ENCODE data around the gene CEMIP. TPM values are rescaled to one million over a fixed set of nuclear protein-coding genes. Genes with fewer than 3 reads are reported as not detected.

The CEMIP gene
- total RNA-seq, 2 donors from 2014 or later = 2.2 TPM; not detected in 1

- peak overlapping the region; percentile 88 for H3K27ac ChIP-seq (ENCODE audit: low read depth, low read length)
- H3K36me3 Mint-ChIP-seq (ENCODE audit: low read depth) = peaks cover 23% of the 10 kb centered on the region
- no peaks in the 10 kb centered on the region for H3K9me3 Mint-ChIP-seq
- peaks cover 18% of the 10 kb centered on the region for H3K4me1 Mint-ChIP-seq
- 93 to 100% methylated on average over 2 to 6 of the region's 6 CpGs for WGBS, 2 experiments (ENCODE audit: insufficient coverage in 1 of 2, insufficient read length in 1 of 2)
- no peak overlapping the region for H3K4me3 ChIP-seq (ENCODE audit: low read length)
- no peaks in the 10 kb centered on the region for H3K27me3 ChIP-seq (ENCODE audit: control insufficient read depth, insufficient read depth, low read length, poor library complexity, severe bottlenecking)
- H3K4me3 Mint-ChIP-seq = no peak overlapping the region
- no peak overlapping the region for H3K27ac Mint-ChIP-seq
- H3K27me3 Mint-ChIP-seq (ENCODE audit: insufficient read depth) = no peaks in the 10 kb centered on the region
- no peaks in the 10 kb centered on the region for H3K9me3 ChIP-seq (ENCODE audit: control insufficient read depth, low read length)
- H3K9ac ChIP-seq (ENCODE audit: extremely low read depth, low read length, poor library complexity, severe bottlenecking) = no peak overlapping the region
- H3K4me1 ChIP-seq (ENCODE audit: control insufficient read depth, insufficient read depth, low read length) = no peaks in the 10 kb centered on the region
- H3K36me3 ChIP-seq (ENCODE audit: control insufficient read depth, insufficient read depth, low read length) = peaks cover 21% of the 10 kb centered on the region
- DNase-seq = no peak
- TF ChIP-seq CTCF (conservative IDR thresholded peaks at IDR 0.05) = no peak
Measured at GRCh38 chr15:80749589-80749988, 29.6 kb upstream of the CEMIP start.

- Histone ChIP-seq H3K4me1 (ENCODE audit: control insufficient read depth, insufficient read depth, low read length) (no peaks in the 10 kb centered on the region), H3K36me3 (ENCODE audit: control insufficient read depth, insufficient read depth, low read length) (peaks cover 23% of the 10 kb centered on the region), H3K9ac (ENCODE audit: extremely low read depth, low read length, poor library complexity, severe bottlenecking) (no peak overlapping the region), H3K9me3 (ENCODE audit: control insufficient read depth, low read length) (no peaks in the 10 kb centered on the region), H3K4me3 (ENCODE audit: low read length) (no peak overlapping the region), H3K27me3 (ENCODE audit: control insufficient read depth, insufficient read depth, low read length, poor library complexity, severe bottlenecking) (no peaks in the 10 kb centered on the region), H3K27ac (ENCODE audit: low read depth, low read length) (peak overlapping the region; percentile 88)
- no peak for TF ChIP-seq CTCF (conservative IDR thresholded peaks at IDR 0.05)
- H3K4me1 Mint-ChIP-seq = peaks cover 17% of the 10 kb centered on the region
- no peak overlapping the region for H3K27ac Mint-ChIP-seq
- DNase-seq = no peak
- no peaks in the 10 kb centered on the region for H3K9me3 Mint-ChIP-seq
- 74 to 95% methylated on average over 3 to 4 of the region's 4 CpGs for WGBS, 2 experiments (ENCODE audit: insufficient coverage in 1 of 2, insufficient read length in 1 of 2)
- H3K36me3 Mint-ChIP-seq (ENCODE audit: low read depth) = peaks cover 23% of the 10 kb centered on the region
- H3K27me3 Mint-ChIP-seq (ENCODE audit: insufficient read depth) = no peaks in the 10 kb centered on the region
- H3K4me3 Mint-ChIP-seq = no peak overlapping the region
Measured at GRCh38 chr15:80750575-80750974, 28.6 kb upstream of the CEMIP start.

GRCh38 chr15:80752204-80752603 is 27.0 kb upstream of the CEMIP start:
- 93% methylated on average over 3 of the region's 4 CpGs; no CpG with 5 or more reads in 1 of the 2 experiments for WGBS, 2 experiments (ENCODE audit: insufficient coverage in 1 of 2, insufficient read length in 1 of 2)
- no peak overlapping the region for H3K27ac Mint-ChIP-seq
- no peak overlapping the region for H3K4me3 Mint-ChIP-seq
- H3K27me3 Mint-ChIP-seq (ENCODE audit: insufficient read depth) = no peaks in the 10 kb centered on the region
- no peak overlapping the region for H3K9ac ChIP-seq (ENCODE audit: extremely low read depth, low read length, poor library complexity, severe bottlenecking)
- peaks cover 17% of the 10 kb centered on the region for H3K4me1 Mint-ChIP-seq
- peaks cover 23% of the 10 kb centered on the region for H3K36me3 ChIP-seq (ENCODE audit: control insufficient read depth, insufficient read depth, low read length)
- no peaks in the 10 kb centered on the region for H3K9me3 Mint-ChIP-seq
- no peak overlapping the region for H3K27ac ChIP-seq (ENCODE audit: low read depth, low read length)
- DNase-seq = no peak
- H3K9me3 ChIP-seq (ENCODE audit: control insufficient read depth, low read length) = no peaks in the 10 kb centered on the region
- TF ChIP-seq CTCF (conservative IDR thresholded peaks at IDR 0.05) = no peak
- no peaks in the 10 kb centered on the region for H3K4me1 ChIP-seq (ENCODE audit: control insufficient read depth, insufficient read depth, low read length)
- no peaks in the 10 kb centered on the region for H3K27me3 ChIP-seq (ENCODE audit: control insufficient read depth, insufficient read depth, low read length, poor library complexity, severe bottlenecking)
- H3K4me3 ChIP-seq (ENCODE audit: low read length) = no peak overlapping the region
- H3K36me3 Mint-ChIP-seq (ENCODE audit: low read depth) = peaks cover 19% of the 10 kb centered on the region
